Putamen (tissue), 1 donor: ENCODE measurements around the gene LMBR1L.

Experiments used
- DNase-seq: peaks from one replicate; pipeline ENCODE4 v3.0.0-alpha.2; 2016; ENCODE audit warnings: low spot score

The LMBR1L gene

GRCh38 chr12:49121047-49121696 lies 10.5 kb upstream of the LMBR1L start:
- DNase-seq, result peak; percentile 50

GRCh38 chr12:49111206-49111605 lies 559 bp upstream of the LMBR1L start:
- DNase-seq, result no peak

GRCh38 chr12:49109641-49110463 lies 795 bp downstream of the LMBR1L start:
- DNase-seq, result no peak

GRCh38 chr12:49108958-49109404 lies 1.7 kb downstream of the LMBR1L start:
- no peak for DNase-seq

GRCh38 chr12:49105504-49106084 lies 5.1 kb downstream of the LMBR1L start:
- no peak for DNase-seq

GRCh38 chr12:49104822-49105221 lies 5.8 kb downstream of the LMBR1L start:
- DNase-seq, result no peak

GRCh38 chr12:49100380-49100779 lies 10.3 kb downstream of the LMBR1L start:
- no peak for DNase-seq

- no peak for DNase-seq
These were observed 11.9 kb downstream of the LMBR1L start for GRCh38 chr12:49098703-49099102.

- no peak for DNase-seq
These were observed 12.6 kb downstream of the LMBR1L start for GRCh38 chr12:49098035-49098451.

GRCh38 chr12:49097381-49097780 lies 13.3 kb downstream of the LMBR1L start:
- DNase-seq, result no peak

GRCh38 chr12:49094975-49095365 lies 15.7 kb downstream of the LMBR1L start:
- no peak for DNase-seq

- DNase-seq, result no peak
These were observed 16.3 kb downstream of the LMBR1L start, which contains the start of gene DHH for GRCh38 chr12:49094160-49094974. DHH (minus strand) TSS chr12:49094801; CDS start chr12:49094512, 289 bp downstream.

GRCh38 chr12:49093792-49094159 lies 16.9 kb downstream of the LMBR1L start:
- no peak for DNase-seq

GRCh38 chr12:49092816-49093406 lies 17.7 kb downstream of the LMBR1L start:
- no peak for DNase-seq

- no peak for DNase-seq
These were observed 18.4 kb downstream of the LMBR1L start for GRCh38 chr12:49092086-49092815.

GRCh38 chr12:49091836-49092085 lies 18.9 kb downstream of the LMBR1L start:
- no peak for DNase-seq

GRCh38 chr12:49091056-49091835 lies 19.4 kb downstream of the LMBR1L start:
- no peak for DNase-seq

GRCh38 chr12:49089821-49090773 lies 20.6 kb downstream of the LMBR1L start:
- DNase-seq, result no peak

GRCh38 chr12:49088932-49089330 lies 21.7 kb downstream of the LMBR1L start:
- no peak for DNase-seq
